Measurements from ENCODE around the gene PLA2G2F.

Gene PLA2G2F

GRCh38 chr1:20138961-20139550 lies at the start of gene PLA2G2F:
Gene PLA2G2F, plus strand, starts transcription at chr1:20139323. Its CDS starts 105 bp downstream, at chr1:20139428.
- no peak for DNase-seq (ENCODE audit: low read depth in 4 of 4, low spot score in 1 of 4)

- no peak for DNase-seq (ENCODE audit: low read depth in 4 of 4, low spot score in 1 of 4)
These were observed 49.6 kb upstream of the PLA2G2F start for GRCh38 chr1:20089328-20090077.

- DNase-seq (ENCODE audit: low read depth in 4 of 4, low spot score in 1 of 4), result no peak
These were observed 49.0 kb upstream of the PLA2G2F start for GRCh38 chr1:20090119-20090518.

GRCh38 chr1:20090641-20091040 lies 48.5 kb upstream of the PLA2G2F start:
- DNase-seq (ENCODE audit: low read depth in 4 of 4, low spot score in 1 of 4), result no peak

GRCh38 chr1:20093303-20093702 lies 45.8 kb upstream of the PLA2G2F start:
- DNase-seq (ENCODE audit: low read depth in 4 of 4, low spot score in 1 of 4), result no peak

- no peak for DNase-seq (ENCODE audit: low read depth in 4 of 4, low spot score in 1 of 4)
These were observed 45.2 kb upstream of the PLA2G2F start for GRCh38 chr1:20093940-20094391.

GRCh38 chr1:20095564-20096434 lies 43.3 kb upstream of the PLA2G2F start:
- DNase-seq (ENCODE audit: low read depth in 4 of 4, low spot score in 1 of 4), result no peak

- DNase-seq (ENCODE audit: low read depth in 4 of 4, low spot score in 1 of 4), result no peak
These were observed 42.2 kb upstream of the PLA2G2F start for GRCh38 chr1:20096840-20097447.

- no peak for DNase-seq (ENCODE audit: low read depth in 4 of 4, low spot score in 1 of 4)
These were observed 39.6 kb upstream of the PLA2G2F start for GRCh38 chr1:20099533-20099932.

GRCh38 chr1:20100632-20101355 lies 38.3 kb upstream of the PLA2G2F start:
- DNase-seq (ENCODE audit: low read depth in 4 of 4, low spot score in 1 of 4), result peak in 1 of 4 experiments; percentile 6

- DNase-seq (ENCODE audit: low read depth in 4 of 4, low spot score in 1 of 4), result no peak
These were observed 36.2 kb upstream of the PLA2G2F start for GRCh38 chr1:20102875-20103274.

GRCh38 chr1:20105856-20106255 lies 33.3 kb upstream of the PLA2G2F start:
- DNase-seq (ENCODE audit: low read depth in 4 of 4, low spot score in 1 of 4), result no peak

GRCh38 chr1:20107351-20107750 lies 31.8 kb upstream of the PLA2G2F start:
- DNase-seq (ENCODE audit: low read depth in 4 of 4, low spot score in 1 of 4), result no peak

- no peak for DNase-seq (ENCODE audit: low read depth in 4 of 4, low spot score in 1 of 4)
These were observed 31.3 kb upstream of the PLA2G2F start for GRCh38 chr1:20107796-20108195.

- DNase-seq (ENCODE audit: low read depth in 4 of 4, low spot score in 1 of 4), result no peak
These were observed 30.6 kb upstream of the PLA2G2F start for GRCh38 chr1:20108366-20109123.

- no peak for DNase-seq (ENCODE audit: low read depth in 4 of 4, low spot score in 1 of 4)
These were observed 29.8 kb upstream of the PLA2G2F start for GRCh38 chr1:20109223-20109856.

GRCh38 chr1:20110679-20111078 lies 28.4 kb upstream of the PLA2G2F start:
- DNase-seq (ENCODE audit: low read depth in 4 of 4, low spot score in 1 of 4), result no peak

GRCh38 chr1:20111452-20111851 lies 27.7 kb upstream of the PLA2G2F start:
- no peak for DNase-seq (ENCODE audit: low read depth in 4 of 4, low spot score in 1 of 4)

- no peak for DNase-seq (ENCODE audit: low read depth in 4 of 4, low spot score in 1 of 4)
These were observed 26.7 kb upstream of the PLA2G2F start for GRCh38 chr1:20112279-20113000.
